Prostate gland (tissue), 2 donors: ENCODE measurements around the gene GKN2. TPM values are rescaled to one million over a fixed set of nuclear protein-coding genes. Genes with fewer than 3 reads are reported as not detected.
"Not testable (repeated sequence)": the region's sequence is repeated elsewhere in the genome, so short reads cannot be mapped to it uniquely, and the experiment has no call there.

Experiments used
- DNase-seq: peaks from one replicate; pipeline ENCODE4 v3.0.0-alpha.2; 2019; ENCODE audit warnings: low spot score
- H3K27ac ChIP-seq, 2 donors: fragments of 200-600 bp; sonication (generic); 2 replicates each; pipeline ENCODE4 v1.5.1; 2017 to 2019
- H3K27me3 ChIP-seq: fragments of 200-600 bp; sonication (generic); replicated peaks from 2 replicates; pipeline ENCODE4 v1.5.1; 2019; ENCODE audit not compliant: insufficient read depth
- H3K36me3 ChIP-seq, 2 donors: fragments of 200-600 bp; sonication (generic); 1 replicate in 1 of 2; 2 replicates in 1 of 2; pipeline versions ENCODE4 v1.5.1 to v1.8.1; 2017 to 2019
- H3K4me1 ChIP-seq: fragments of 200-600 bp; sonication (generic); replicated peaks from 2 replicates; pipeline ENCODE4 v1.5.1; 2019
- H3K4me3 ChIP-seq, 2 donors: fragments of 200-600 bp; sonication (generic); 2 replicates each; pipeline ENCODE4 v1.5.1; 2017 to 2019
- H3K9me3 ChIP-seq: fragments of 200-600 bp; sonication (generic); 2 replicates; pipeline ENCODE4 v1.5.1; 2017
- CTCF ChIP-seq, 4 experiments: fragments of 200-600 bp in 2 of 4; fragments of 450-650 bp in 2 of 4; sonication (generic) in 2 of 4; IDR thresholded peaks; 1 replicate in 3 of 4; 2 replicates in 1 of 4; pipeline ENCODE4 v1.5.1; 2016 to 2019; ENCODE audit warnings: antibody characterized with exemption in 4 of 4, mild to moderate bottlenecking in 2 of 4, moderate library complexity in 2 of 4
- POLR2A ChIP-seq: fragments of 450-650 bp; IDR thresholded peaks from one replicate; pipeline ENCODE4 v1.6.1; 2016; ENCODE audit warnings: antibody characterized with exemption, mild to moderate bottlenecking
- POLR2AphosphoS5 ChIP-seq: sonication (generic); formaldehyde crosslinking; IDR thresholded peaks from one replicate; pipeline ENCODE4 v1.6.1; 2017; ENCODE audit warnings: antibody characterized with exemption
- WGBS: methylation state at CpG from one replicate; pipeline ENCODE4 v1.1.5; 2018; 5-methylcytosine and 5-hydroxymethylcytosine counted together
- intact Hi-C: fragments of 100-400 bp; cut with DNase I; formaldehyde crosslinking; loops from one replicate; pipeline ENCODE4 v1.14.2; 2022
- total RNA-seq, 2 donors: library from RNA; depleted of rRNA; stranded (reverse); fragments of >200 nt; gene quantifications; one replicate each; pipeline ENCODE4 v1.1.0, GENCODE V29; 2016

The GKN2 gene
- total RNA-seq, 2 donors from 2014 or later = not detected

DNA sequence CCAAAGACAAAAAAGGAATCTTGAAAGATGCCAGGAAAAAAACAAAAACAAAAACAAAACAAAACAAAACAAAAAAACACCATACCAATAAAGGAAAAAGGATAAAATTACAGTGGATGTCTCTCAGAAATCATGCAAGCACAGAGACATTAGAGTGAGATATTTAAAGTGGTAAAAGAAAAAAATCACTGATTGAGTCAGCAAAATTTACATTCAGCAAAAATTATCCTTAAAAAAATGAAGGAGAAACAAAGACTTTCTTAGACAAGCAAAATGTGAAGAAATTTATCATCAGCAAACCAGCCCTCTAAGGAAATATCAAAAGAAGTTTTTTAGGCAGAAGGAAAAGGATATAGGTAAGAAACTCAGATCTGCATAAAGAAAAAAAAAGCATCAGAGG is 11.6 kb upstream of the GKN2 start:
- Histone ChIP-seq H3K9me3 (no peaks in the 10 kb centered on the region), H3K36me3 (no peaks in the 10 kb centered on the region), H3K27ac (no peak overlapping the region), H3K4me1 (no peaks in the 10 kb centered on the region), H3K27me3 (no peaks in the 10 kb centered on the region), H3K4me3 (no peak overlapping the region)
- TF ChIP-seq POLR2A (no peak), POLR2AphosphoS5 (no peak), CTCF (IDR thresholded peaks at IDR 0.05) (no peak)
- intact Hi-C loops = no loop called here
- no peak for DNase-seq

DNA sequence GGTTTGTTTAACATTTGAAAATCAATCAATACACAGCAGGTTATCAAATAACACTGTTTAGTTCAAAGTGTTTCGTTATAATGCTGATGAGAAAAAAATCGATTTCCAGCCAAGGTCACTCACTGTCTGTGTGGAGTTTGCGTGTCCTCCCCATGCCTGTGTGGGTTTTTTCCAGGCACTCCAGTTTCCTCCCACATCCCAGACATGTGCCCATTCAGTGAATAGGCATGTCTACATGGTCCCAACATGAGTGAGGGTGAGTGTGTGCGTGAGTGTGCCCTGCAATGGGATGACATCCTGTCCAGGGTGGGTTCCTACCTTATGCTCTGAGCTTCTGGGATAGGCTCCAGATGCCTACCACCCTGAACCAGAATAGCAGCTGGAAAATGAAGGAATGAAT is 8.7 kb upstream of the GKN2 start:
- H3K9me3 ChIP-seq = no peaks in the 10 kb centered on the region
- H3K4me3 ChIP-seq = no peak overlapping the region
- no peaks in the 10 kb centered on the region for H3K4me1 ChIP-seq
- DNase-seq = no peak
- intact Hi-C loops = no loop called here
- H3K27me3 ChIP-seq = no peaks in the 10 kb centered on the region
- H3K27ac ChIP-seq = no peak overlapping the region
- 92% methylated on average over 4 of the region's 4 CpGs for WGBS
- TF ChIP-seq POLR2AphosphoS5 (no peak), CTCF (IDR thresholded peaks at IDR 0.05) (no peak), POLR2A (no peak)
- no peaks in the 10 kb centered on the region for H3K36me3 ChIP-seq

DNA sequence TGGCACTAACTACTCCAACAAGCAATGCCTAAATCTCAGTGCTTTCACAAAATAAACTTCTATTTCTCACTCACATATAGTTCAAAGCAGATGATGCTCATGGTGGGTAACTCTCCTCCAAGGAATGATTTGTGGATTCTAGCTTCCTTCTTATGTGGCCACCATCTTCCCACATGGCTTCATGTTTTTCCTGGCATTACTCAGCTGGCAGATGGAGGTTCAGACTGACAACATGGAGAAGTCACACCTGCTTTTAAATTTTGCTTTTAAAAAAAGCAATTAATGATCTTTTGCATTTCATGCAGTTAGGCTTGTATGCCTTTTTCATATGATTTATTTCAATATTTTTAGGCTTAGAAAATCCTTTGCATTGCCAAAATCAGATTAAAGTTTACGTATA is 6.3 kb upstream of the GKN2 start:
- Histone ChIP-seq H3K9me3 (no peaks in the 10 kb centered on the region), H3K36me3 (no peaks in the 10 kb centered on the region), H3K27ac (no peak overlapping the region), H3K4me1 (no peaks in the 10 kb centered on the region), H3K27me3 (no peaks in the 10 kb centered on the region), H3K4me3 (no peak overlapping the region)
- WGBS = 88% methylated on average over 1 of the region's 1 CpG
- intact Hi-C loops = no loop called here
- TF ChIP-seq POLR2AphosphoS5 = no peak
- no peak for TF ChIP-seq POLR2A
- no peak for TF ChIP-seq CTCF (IDR thresholded peaks at IDR 0.05)
- no peak for DNase-seq

DNA sequence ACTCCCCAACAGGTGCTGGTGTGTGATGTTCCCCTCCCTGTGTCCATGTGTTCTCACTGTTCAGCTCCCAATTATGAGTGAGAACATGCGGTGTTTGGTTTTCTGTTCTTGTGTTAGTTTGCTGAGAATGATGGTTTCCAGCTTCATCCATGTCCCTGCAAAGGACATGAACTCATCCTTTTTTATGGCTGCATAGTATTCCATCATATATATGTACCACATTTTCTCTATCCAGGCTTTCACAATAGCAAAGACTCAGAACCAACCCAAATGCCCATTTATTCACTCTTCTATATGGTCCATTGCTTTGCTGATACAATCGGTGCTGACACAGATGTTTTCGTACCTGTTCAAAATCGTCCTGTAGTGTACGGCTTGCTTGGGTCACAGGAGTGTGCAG is 2.7 kb upstream of the GKN2 start:
- H3K4me1 ChIP-seq, DNase-seq, intact Hi-C loops, H3K27ac ChIP-seq, H3K9me3 ChIP-seq, H3K36me3 ChIP-seq, H3K4me3 ChIP-seq, H3K27me3 ChIP-seq: not testable (repeated sequence)
- WGBS = 95% methylated on average over 5 of the region's 5 CpGs

DNA sequence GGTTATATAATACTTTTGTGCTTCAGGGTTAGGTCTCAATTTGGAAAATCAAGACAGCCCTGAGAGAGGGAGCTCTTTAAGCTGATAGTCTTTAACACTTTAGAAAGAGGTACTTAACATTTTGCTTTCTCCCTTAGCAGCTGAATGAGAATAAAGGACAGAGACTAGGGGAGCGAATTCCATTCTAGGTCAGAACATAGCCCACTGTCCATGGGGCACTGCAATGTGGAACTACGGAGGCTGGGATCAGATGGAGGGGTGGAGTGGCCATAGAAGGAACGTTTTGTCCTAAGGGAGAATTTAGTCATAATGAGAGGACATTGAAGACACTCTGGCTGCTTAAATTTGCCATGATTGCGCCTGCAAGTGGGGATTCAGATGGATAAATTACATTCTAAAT is 794 bp downstream of the GKN2 start:
- no peak overlapping the region for H3K4me3 ChIP-seq
- no peak for DNase-seq
- intact Hi-C loops = no loop called here

More for the DNA sequence above, 794 bp downstream of the GKN2 start:
- 74% methylated on average over 4 of the region's 4 CpGs for WGBS
- Histone ChIP-seq H3K4me1 (no peaks in the 10 kb centered on the region), H3K9me3 (no peaks in the 10 kb centered on the region), H3K36me3 (no peaks in the 10 kb centered on the region), H3K27me3 (no peaks in the 10 kb centered on the region), H3K27ac (no peak overlapping the region)
- no peak for TF ChIP-seq POLR2A
- no peak for TF ChIP-seq POLR2AphosphoS5
- TF ChIP-seq CTCF (IDR thresholded peaks at IDR 0.05) = no peak
